ENCODE data around the gene SERTAD3. TPM values are rescaled to one million over a fixed set of nuclear protein-coding genes. Genes with fewer than 3 reads are reported as not detected.
"Not testable (repeated sequence)": the region's sequence is repeated elsewhere in the genome, so short reads cannot be mapped to it uniquely, and the experiment has no call there.

Gene SERTAD3
- total RNA-seq, 2 experiments from 2014 or later = 13.4 to 13.7 TPM

GRCh38 chr19:40419066-40419612 is 25.0 kb downstream of the SERTAD3 start:
- Mint-ChIP-seq H3K27ac (no peak overlapping the region), H3K4me1 (peaks cover 40% of the 10 kb centered on the region), H3K4me3 (no peak overlapping the region), H3K27me3 (no peaks in the 10 kb centered on the region), H3K36me3 (peaks cover 5% of the 10 kb centered on the region), H3K9me3 (ENCODE audit: low read depth) (no peaks in the 10 kb centered on the region)
- DNase-seq = no peak
- ATAC-seq = no peak
- CTCF ChIA-PET = interaction anchor here (1.1 to 1.2 kb wide), 2 partner anchors 23 to 43 kb away, joined by 3 to 4 read pairs; no protein-coding TSS in a partner anchor

DNA sequence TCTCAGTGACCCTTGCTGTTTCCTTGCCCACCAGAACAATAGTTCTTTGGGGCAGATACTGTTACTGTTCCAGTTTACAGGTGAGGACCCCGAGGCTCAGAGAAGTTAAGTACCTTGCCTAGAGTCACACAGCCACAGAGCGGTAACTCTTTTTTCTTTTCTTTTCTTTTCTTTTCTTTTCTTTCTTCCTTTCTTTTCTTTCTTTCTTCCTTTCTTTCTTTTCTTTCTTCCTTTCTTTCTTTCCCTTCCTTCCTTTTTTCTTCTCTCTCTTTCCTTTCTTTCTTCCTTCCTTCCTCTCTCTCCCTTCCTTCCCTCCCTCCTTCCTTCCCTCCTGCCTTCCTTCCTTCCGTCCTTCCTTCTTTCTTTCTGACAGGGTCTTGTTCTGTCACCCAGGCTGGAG is 26.1 kb downstream of the SERTAD3 start:
- Mint-ChIP-seq H3K27ac (peak overlapping the region; percentile 73), H3K9me3 (ENCODE audit: low read depth) (no peaks in the 10 kb centered on the region), H3K4me1 (peaks cover 41% of the 10 kb centered on the region), H3K4me3 (no peak overlapping the region), H3K27me3 (no peaks in the 10 kb centered on the region), H3K36me3 (peaks cover 5% of the 10 kb centered on the region)
- ATAC-seq (no peak), DNase-seq (no peak)
- CTCF ChIA-PET = interaction anchor here (1.1 to 2.1 kb wide), 2 partner anchors 10 to 44 kb away, joined by 4 to 6 read pairs; no protein-coding TSS in a partner anchor

DNA sequence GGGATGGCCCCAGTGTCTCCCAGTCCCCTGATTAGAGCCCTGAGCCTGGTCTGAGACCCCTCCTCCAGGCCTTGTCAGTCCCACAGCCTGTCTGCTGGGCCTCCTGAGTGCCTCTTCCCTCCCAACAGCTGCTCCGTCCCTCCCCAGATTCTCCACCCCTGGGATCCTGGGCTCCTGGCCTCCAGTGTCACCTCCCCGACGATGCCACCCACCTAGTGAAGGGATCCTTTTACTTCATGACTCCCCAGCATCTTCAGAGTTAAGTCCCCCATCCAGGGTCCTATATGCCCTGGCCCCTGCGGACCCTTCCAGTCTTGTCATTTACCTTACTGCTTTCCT is 26.5 kb downstream of the SERTAD3 start:
- peak overlapping the region; percentile 73 for H3K27ac Mint-ChIP-seq
- CTCF ChIA-PET = interaction anchor here (0.6 to 2.1 kb wide), 3 partner anchors 9 to 112 kb away, joined by 3 to 6 read pairs (median 4); partner anchors contain the start of gene SERTAD1
- H3K27me3 Mint-ChIP-seq = no peaks in the 10 kb centered on the region
- DNase-seq = no peak
- ATAC-seq = no peak
- H3K4me3 Mint-ChIP-seq = no peak overlapping the region
- peaks cover 41% of the 10 kb centered on the region for H3K4me1 Mint-ChIP-seq
- H3K36me3 Mint-ChIP-seq = peaks cover 5% of the 10 kb centered on the region
- no peaks in the 10 kb centered on the region for H3K9me3 Mint-ChIP-seq (ENCODE audit: low read depth)

- CTCF ChIA-PET = interaction anchor here (0.6 to 2.1 kb wide), 3 partner anchors 9 to 112 kb away, joined by 3 to 6 read pairs (median 4); partner anchors contain the start of gene SERTAD1
- peak overlapping the region; percentile 73 for H3K27ac Mint-ChIP-seq
- H3K27me3 Mint-ChIP-seq = no peaks in the 10 kb centered on the region
- ATAC-seq (no peak), DNase-seq (peak; percentile 60)
- H3K36me3 Mint-ChIP-seq = no peaks in the 10 kb centered on the region
- H3K4me3 Mint-ChIP-seq = peak overlapping the region; percentile 25
- H3K9me3 Mint-ChIP-seq (ENCODE audit: low read depth) = no peaks in the 10 kb centered on the region
- H3K4me1 Mint-ChIP-seq = peaks cover 36% of the 10 kb centered on the region
Observed at GRCh38 chr19:40416918-40417642, 27.1 kb downstream of the SERTAD3 start.

GRCh38 chr19:40415768-40416167 is 28.4 kb downstream of the SERTAD3 start:
- DNase-seq (no peak), ATAC-seq (no peak)
- CTCF ChIA-PET = interaction anchor here (0.9 to 2.1 kb wide), 4 partner anchors 8 to 110 kb away, joined by 3 to 6 read pairs (median 4); no protein-coding TSS in a partner anchor
- H3K4me3 Mint-ChIP-seq = no peak overlapping the region
- H3K27ac Mint-ChIP-seq = no peak overlapping the region
- no peaks in the 10 kb centered on the region for H3K36me3 Mint-ChIP-seq
- H3K4me1 Mint-ChIP-seq = peaks cover 33% of the 10 kb centered on the region
- peaks cover 2% of the 10 kb centered on the region for H3K27me3 Mint-ChIP-seq
- no peaks in the 10 kb centered on the region for H3K9me3 Mint-ChIP-seq (ENCODE audit: low read depth)

DNA sequence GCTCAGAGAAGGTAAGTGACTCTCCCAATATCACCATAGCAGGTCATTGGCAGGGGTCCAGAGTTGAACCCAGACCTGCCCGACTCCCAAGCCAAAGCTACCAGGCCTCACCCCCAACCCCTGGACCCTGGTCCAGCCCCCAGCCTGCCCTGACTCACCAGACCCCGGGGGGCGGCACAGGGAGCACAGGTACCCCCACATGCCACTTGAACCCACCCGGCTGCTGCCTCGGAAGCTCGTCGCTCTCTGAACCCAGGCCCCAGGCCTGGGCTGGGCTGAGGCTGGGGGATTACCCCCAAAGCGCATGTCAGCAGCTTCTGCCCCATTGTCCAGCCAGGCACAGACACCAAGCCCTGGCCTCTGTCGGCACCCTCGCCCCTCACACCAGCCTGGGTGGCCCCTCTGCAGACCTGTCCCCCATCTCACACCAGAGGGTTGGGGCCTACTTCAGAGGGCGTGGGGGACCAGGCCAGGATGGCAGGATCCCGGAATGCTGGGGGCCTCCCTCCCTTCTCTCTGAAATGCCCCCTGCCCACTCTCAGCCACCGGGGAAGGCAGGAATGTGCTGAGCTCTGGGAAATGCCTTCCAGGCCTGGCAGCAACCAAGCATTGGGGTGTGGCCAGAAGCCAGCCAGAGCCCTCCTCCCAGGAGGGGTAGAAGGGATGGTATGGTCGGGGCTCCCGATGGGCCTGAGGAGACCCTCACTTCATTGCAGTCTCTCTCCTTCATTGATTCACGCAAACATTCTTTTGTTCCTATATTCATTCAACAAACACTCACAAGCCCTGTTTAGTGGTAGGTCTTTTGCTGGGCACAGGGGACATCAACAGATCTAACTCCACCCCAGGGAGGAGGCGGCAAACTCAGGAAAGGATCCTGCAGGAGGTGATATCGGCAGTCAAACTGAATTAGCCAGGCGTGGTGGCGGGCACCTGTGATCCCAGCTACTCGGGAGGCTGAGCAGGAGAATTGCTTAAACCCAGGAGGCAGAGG is 29.3 kb downstream of the SERTAD3 start:
- Mint-ChIP-seq H3K27ac (no peak overlapping the region), H3K27me3 (peaks cover 2% of the 10 kb centered on the region), H3K9me3 (ENCODE audit: low read depth) (no peaks in the 10 kb centered on the region), H3K4me1 (peaks cover 29% of the 10 kb centered on the region), H3K36me3 (no peaks in the 10 kb centered on the region), H3K4me3 (no peak overlapping the region)
- ATAC-seq (no peak), DNase-seq (no peak)
- CTCF ChIA-PET = interaction anchor here (1.0 to 1.7 kb wide), 3 partner anchors 12 to 220 kb away, joined by 3 to 4 read pairs (median 3); no protein-coding TSS in a partner anchor

GRCh38 chr19:40413291-40413845 is 30.8 kb downstream of the SERTAD3 start, which contains the start of gene PRX:
Gene PRX (minus strand): TSS chr19:40413378. CDS start chr19:40407932, 5,446 bp downstream.
- CTCF ChIA-PET = interaction anchor here (0.5 to 1.1 kb wide), 3 partner anchors 8 to 13 kb away, joined by 3 to 5 read pairs (median 3); no protein-coding TSS in a partner anchor
- ATAC-seq (no peak), DNase-seq (no peak)
- Mint-ChIP-seq H3K27me3 (peaks cover 2% of the 10 kb centered on the region), H3K27ac (no peak within 1 kb of the TSS), H3K4me3 (no peak within 1 kb of the TSS), H3K4me1 (peaks cover 26% of the 10 kb centered on the region), H3K9me3 (ENCODE audit: low read depth) (no peaks in the 10 kb centered on the region), H3K36me3 (no peaks in the 10 kb centered on the region)

DNA sequence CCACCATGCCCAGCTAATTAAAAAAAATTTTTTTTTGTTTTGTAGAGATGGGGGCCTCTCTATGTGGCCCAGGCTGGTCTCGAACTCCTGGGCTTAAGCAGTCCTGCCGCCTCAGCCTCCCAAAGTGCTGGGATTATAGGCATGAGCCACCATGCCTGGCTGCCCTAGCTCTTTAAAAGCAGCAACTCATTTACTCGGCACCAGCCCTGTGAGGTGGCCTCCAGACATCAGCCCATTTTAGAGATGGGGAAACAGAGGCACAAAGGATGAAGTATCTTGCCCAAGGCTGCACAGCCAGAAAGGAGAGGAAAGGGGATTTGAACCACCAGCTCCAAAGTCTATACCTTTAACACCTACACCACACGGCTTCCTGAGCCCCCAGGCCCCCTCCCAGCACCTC is 31.3 kb downstream of the SERTAD3 start:
- no peak overlapping the region for H3K4me3 Mint-ChIP-seq
- ATAC-seq (no peak), DNase-seq (no peak)
- H3K4me1 Mint-ChIP-seq = peaks cover 23% of the 10 kb centered on the region
- no peak overlapping the region for H3K27ac Mint-ChIP-seq
- no peaks in the 10 kb centered on the region for H3K36me3 Mint-ChIP-seq
- peaks cover 2% of the 10 kb centered on the region for H3K27me3 Mint-ChIP-seq
- CTCF ChIA-PET = interaction anchor here (0.5 to 1.1 kb wide), 3 partner anchors 8 to 14 kb away, joined by 3 to 5 read pairs (median 3); no protein-coding TSS in a partner anchor
- H3K9me3 Mint-ChIP-seq (ENCODE audit: low read depth) = no peaks in the 10 kb centered on the region

- no peak for ATAC-seq
- CTCF ChIA-PET = interaction anchor here (1.0 to 1.5 kb wide), 2 partner anchors 9 kb away, joined by 5 to 12 read pairs; no protein-coding TSS in a partner anchor
- H3K9me3 Mint-ChIP-seq (ENCODE audit: low read depth) = no peaks in the 10 kb centered on the region
- DNase-seq = no peak
- H3K4me1 Mint-ChIP-seq = peaks cover 15% of the 10 kb centered on the region
- H3K36me3 Mint-ChIP-seq = no peaks in the 10 kb centered on the region
- peaks cover 2% of the 10 kb centered on the region for H3K27me3 Mint-ChIP-seq
- H3K4me3 Mint-ChIP-seq = no peak overlapping the region
- H3K27ac Mint-ChIP-seq = no peak overlapping the region
Observed at GRCh38 chr19:40411958-40412499, 32.1 kb downstream of the SERTAD3 start.

DNA sequence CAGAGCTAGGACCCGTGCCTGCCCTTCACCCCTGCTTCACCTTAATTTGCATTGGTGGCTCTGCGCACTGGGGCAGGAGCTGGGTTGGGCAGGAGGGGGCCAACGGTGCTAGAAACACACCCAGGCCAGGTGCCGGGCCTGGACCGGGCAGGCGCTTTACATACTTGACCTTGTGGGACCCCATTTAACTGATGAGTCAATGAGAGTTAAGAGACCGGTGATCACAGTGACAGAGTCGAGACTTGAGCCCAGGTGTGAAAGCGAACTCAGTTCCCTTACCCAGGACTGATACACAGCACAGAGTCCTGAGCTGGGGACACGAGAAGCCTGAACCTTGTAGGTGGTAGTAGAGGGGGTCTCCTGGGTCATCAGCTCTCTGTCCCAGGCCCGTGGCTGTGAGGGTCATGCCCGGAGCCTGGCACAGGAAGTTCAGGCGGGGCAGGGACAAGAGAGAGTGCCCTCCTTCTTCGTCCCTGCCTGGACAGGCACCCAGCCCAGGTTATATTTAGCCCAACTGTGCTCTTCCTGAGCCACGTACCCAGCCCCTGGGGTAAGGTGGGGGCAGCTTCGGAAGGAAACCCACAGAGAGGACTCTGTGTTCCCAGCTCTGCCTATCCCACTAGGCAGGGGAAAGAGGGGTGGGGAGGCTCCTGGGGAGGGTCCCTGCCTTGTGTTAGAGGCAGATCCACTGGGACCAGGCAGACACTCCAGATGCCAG is 32.9 kb downstream of the SERTAD3 start:
- no peaks in the 10 kb centered on the region for H3K9me3 Mint-ChIP-seq (ENCODE audit: low read depth)
- H3K27me3 Mint-ChIP-seq = peaks cover 2% of the 10 kb centered on the region
- ATAC-seq (no peak), DNase-seq (no peak)
- peaks cover 9% of the 10 kb centered on the region for H3K4me1 Mint-ChIP-seq
- CTCF ChIA-PET = interaction anchor here (1.5 kb wide), 1 partner anchor 9 kb away, joined by 12 read pairs; no protein-coding TSS in a partner anchor
- H3K36me3 Mint-ChIP-seq = no peaks in the 10 kb centered on the region
- H3K4me3 Mint-ChIP-seq = no peak overlapping the region
- no peak overlapping the region for H3K27ac Mint-ChIP-seq

- no peak for ATAC-seq
- Mint-ChIP-seq H3K27me3 (peaks cover 2% of the 10 kb centered on the region), H3K27ac (no peak overlapping the region), H3K4me3 (no peak overlapping the region), H3K4me1 (peaks cover 3% of the 10 kb centered on the region), H3K9me3 (ENCODE audit: low read depth) (no peaks in the 10 kb centered on the region), H3K36me3 (no peaks in the 10 kb centered on the region)
- DNase-seq = no peak
- CTCF ChIA-PET = interaction anchor here (4.7 kb wide), 1 partner anchor 11 kb away, joined by 22 read pairs; no protein-coding TSS in a partner anchor
Observed at GRCh38 chr19:40410030-40410389, 34.1 kb downstream of the SERTAD3 start.

- DNase-seq; H3K4me3 Mint-ChIP-seq; H3K27ac Mint-ChIP-seq; H3K27me3 Mint-ChIP-seq; H3K9me3 Mint-ChIP-seq (ENCODE audit: low read depth); ATAC-seq; H3K4me1 Mint-ChIP-seq; H3K36me3 Mint-ChIP-seq: not testable (repeated sequence)
- CTCF ChIA-PET = interaction anchor here (0.6 to 4.7 kb wide), 4 partner anchors 8 to 1626 kb away, joined by 3 to 22 read pairs (median 4); no protein-coding TSS in a partner anchor
Observed at GRCh38 chr19:40408598-40408925, 35.6 kb downstream of the SERTAD3 start.
